Osteoblast (primary cell): ENCODE results near the gene MAP2K3. TPM values are rescaled to one million over a fixed set of nuclear protein-coding genes. Genes with fewer than 3 reads are reported as not detected.

Source experiments
- DNase-seq: peaks from one replicate; pipeline ENCODE4 v3.0.0; 2011; ENCODE audit warnings: low spot score, mixed read lengths; ENCODE audit not compliant: insufficient read length; ENCODE audit errors: missing footprints
- H2AFZ ChIP-seq: 2 replicates; pipeline ENCODE4 v1.6.0; 2011; ENCODE audit warnings: mild to moderate bottlenecking, low read length
- H3K27ac ChIP-seq: 2 replicates; pipeline ENCODE4 v1.5.1; 2011; ENCODE audit warnings: mild to moderate bottlenecking, low read depth, low read length, moderate library complexity
- H3K27me3 ChIP-seq: 2 replicates; pipeline ENCODE4 v1.6.0; 2012; ENCODE audit warnings: mild to moderate bottlenecking, control low read depth, inconsistent platforms, low read length, moderate library complexity; ENCODE audit not compliant: insufficient read depth
- H3K36me3 ChIP-seq: 2 replicates; pipeline ENCODE4 v1.5.1; 2011; ENCODE audit warnings: mild to moderate bottlenecking, low read length, control low read depth, moderate library complexity; ENCODE audit not compliant: insufficient read depth
- H3K4me1 ChIP-seq: 2 replicates; pipeline ENCODE4 v1.5.1; 2011; ENCODE audit warnings: mild to moderate bottlenecking, low read length, control low read depth, moderate library complexity; ENCODE audit not compliant: insufficient read depth
- H3K4me2 ChIP-seq: 2 replicates; pipeline ENCODE4 v1.6.0; 2011; ENCODE audit warnings: mild to moderate bottlenecking, low read length; ENCODE audit not compliant: insufficient read depth
- H3K4me3 ChIP-seq: fragments of 200-600 bp; sonication (generic); 3 replicates; pipeline ENCODE4 v1.5.1; 2012; ENCODE audit warnings: mild to moderate bottlenecking, low read length, inconsistent platforms; ENCODE audit not compliant: insufficient read depth
- H3K79me2 ChIP-seq: 2 replicates; pipeline ENCODE4 v1.6.0; 2012; ENCODE audit warnings: mild to moderate bottlenecking, low read length, control low read depth, inconsistent platforms; ENCODE audit not compliant: insufficient read depth
- H3K9me3 ChIP-seq: 2 replicates; pipeline ENCODE4 v1.5.1; 2011; ENCODE audit warnings: low read depth, low read length, control low read depth
- H4K20me1 ChIP-seq: 2 replicates; pipeline ENCODE4 v1.6.0; 2012; ENCODE audit warnings: mild to moderate bottlenecking, low read length, control low read depth; ENCODE audit not compliant: insufficient read depth
- total RNA-seq: library from RNA; depleted of rRNA; stranded (reverse); fragments of >200 nt; gene quantifications from 2 replicates; pipeline ENCODE4 v1.2.3, GENCODE V29; 2012
- TF ChIP-seq, protein P1 (sequence below): IDR thresholded peaks from 2 replicates; pipeline ENCODE4 v1.5.1; 2011; ENCODE audit warnings: mild to moderate bottlenecking, low read depth, low read length, moderate library complexity; ENCODE audit errors: extremely low read depth

MAP2K3 gene
- total RNA-seq, 1 donor: 27.5 TPM

DNA sequence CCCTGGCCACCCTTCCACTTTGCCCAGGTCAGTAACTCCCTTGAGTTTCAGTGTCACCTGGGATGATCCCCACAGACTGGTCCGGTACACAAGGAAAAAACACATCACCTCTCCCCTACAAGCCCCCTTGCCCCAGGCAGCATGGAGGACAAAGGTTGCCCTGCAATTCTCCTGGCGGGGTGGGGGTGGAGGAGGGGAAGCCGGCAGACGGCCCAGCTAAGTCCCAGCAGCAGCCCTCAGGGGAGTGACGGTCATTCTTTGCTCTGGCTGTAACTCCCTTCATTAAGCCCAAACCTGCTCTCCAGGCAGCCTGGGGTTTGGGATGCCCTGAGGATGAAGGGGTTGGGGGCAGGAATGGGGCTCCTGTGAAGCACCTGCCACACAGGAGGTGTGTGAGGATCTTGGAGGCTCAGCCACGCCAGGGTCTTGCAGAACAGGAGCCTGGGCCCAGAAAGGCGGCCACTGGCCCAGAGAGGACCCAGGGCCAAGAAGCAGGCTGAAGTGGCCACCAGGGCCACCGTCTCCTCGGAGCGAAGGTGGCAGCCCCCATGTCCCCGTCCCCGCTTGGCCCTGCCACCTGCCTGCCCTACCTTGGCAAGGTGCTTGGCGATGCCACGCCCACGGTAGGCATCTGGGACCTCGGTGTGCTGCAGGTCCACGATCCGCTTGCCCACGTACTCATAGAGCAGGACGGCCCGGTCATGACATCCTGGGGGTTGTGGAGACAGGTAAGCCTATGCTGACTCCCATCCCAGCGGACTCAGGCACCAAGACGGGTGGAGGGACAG is 40.8 kb upstream of the MAP2K3 start:
- H3K79me2 ChIP-seq: no peaks in the 10 kb centered on the region
- TF ChIP-seq, protein P1, sequence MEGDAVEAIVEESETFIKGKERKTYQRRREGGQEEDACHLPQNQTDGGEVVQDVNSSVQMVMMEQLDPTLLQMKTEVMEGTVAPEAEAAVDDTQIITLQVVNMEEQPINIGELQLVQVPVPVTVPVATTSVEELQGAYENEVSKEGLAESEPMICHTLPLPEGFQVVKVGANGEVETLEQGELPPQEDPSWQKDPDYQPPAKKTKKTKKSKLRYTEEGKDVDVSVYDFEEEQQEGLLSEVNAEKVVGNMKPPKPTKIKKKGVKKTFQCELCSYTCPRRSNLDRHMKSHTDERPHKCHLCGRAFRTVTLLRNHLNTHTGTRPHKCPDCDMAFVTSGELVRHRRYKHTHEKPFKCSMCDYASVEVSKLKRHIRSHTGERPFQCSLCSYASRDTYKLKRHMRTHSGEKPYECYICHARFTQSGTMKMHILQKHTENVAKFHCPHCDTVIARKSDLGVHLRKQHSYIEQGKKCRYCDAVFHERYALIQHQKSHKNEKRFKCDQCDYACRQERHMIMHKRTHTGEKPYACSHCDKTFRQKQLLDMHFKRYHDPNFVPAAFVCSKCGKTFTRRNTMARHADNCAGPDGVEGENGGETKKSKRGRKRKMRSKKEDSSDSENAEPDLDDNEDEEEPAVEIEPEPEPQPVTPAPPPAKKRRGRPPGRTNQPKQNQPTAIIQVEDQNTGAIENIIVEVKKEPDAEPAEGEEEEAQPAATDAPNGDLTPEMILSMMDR: no peak
- peaks cover 25% of the 10 kb centered on the region for H4K20me1 ChIP-seq
- H2AFZ ChIP-seq: no peak overlapping the region
- no peak overlapping the region for H3K4me2 ChIP-seq
- peak; percentile 71 for DNase-seq
- H3K27ac ChIP-seq: no peak overlapping the region
- H3K4me3 ChIP-seq: no peak overlapping the region
- H3K27me3 ChIP-seq: no peaks in the 10 kb centered on the region
- H3K9me3 ChIP-seq: no peaks in the 10 kb centered on the region
- no peaks in the 10 kb centered on the region for H3K36me3 ChIP-seq
- no peaks in the 10 kb centered on the region for H3K4me1 ChIP-seq

DNA sequence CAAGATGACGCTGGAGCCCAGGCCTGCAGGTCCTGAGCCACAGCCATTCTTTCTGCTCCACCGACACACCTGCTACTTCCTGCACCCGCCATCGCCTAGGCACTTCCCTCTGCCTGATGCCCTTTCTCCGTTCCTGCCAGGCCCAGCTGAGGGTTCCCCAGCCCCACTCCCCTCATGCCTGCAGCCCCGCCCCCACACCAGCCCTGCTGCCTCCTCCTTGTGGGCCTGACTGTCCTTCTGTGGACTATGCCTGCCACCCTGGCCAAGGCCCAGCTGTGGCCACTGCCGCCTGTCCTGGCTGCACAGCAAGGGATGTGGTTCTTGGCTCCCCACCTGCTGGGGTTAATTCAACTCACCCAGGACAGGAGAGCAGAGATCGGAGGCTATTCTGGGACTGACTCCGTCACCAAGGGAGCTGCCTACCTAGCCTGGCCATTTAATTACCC is 38.8 kb upstream of the MAP2K3 start:
- TF ChIP-seq, protein P1: no peak
- Histone ChIP-seq H3K4me3 (no peak overlapping the region), H2AFZ (no peak overlapping the region), H3K27me3 (no peaks in the 10 kb centered on the region), H4K20me1 (peaks cover 36% of the 10 kb centered on the region), H3K4me2 (no peak overlapping the region), H3K36me3 (no peaks in the 10 kb centered on the region), H3K9me3 (no peaks in the 10 kb centered on the region), H3K27ac (no peak overlapping the region), H3K79me2 (no peaks in the 10 kb centered on the region), H3K4me1 (peaks cover 3% of the 10 kb centered on the region)
- no peak for DNase-seq

DNA sequence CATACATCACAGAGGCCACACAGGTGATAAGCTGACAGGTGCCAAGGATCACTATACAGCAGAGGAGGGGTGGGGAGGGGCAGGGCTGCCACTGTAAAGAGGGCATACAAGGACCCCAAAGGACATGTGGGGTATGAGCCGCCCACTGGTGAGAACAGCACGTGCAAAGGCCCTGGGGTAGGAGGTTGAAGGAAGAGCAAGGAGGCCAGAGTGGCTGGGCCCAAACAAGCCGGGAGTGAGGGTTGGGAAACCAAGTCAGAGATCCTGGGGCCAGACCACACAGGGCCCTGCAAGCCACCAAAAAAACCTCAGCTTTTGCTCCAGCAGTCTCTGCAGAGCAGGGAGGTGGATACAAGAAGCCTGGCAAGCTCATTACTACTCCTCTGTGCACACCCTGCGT is 37.8 kb upstream of the MAP2K3 start:
- Histone ChIP-seq H3K9me3 (no peaks in the 10 kb centered on the region), H2AFZ (no peak overlapping the region), H3K4me2 (no peak overlapping the region), H3K36me3 (no peaks in the 10 kb centered on the region), H4K20me1 (peaks cover 31% of the 10 kb centered on the region), H3K27me3 (no peaks in the 10 kb centered on the region), H3K27ac (no peak overlapping the region), H3K4me3 (no peak overlapping the region), H3K4me1 (peaks cover 12% of the 10 kb centered on the region), H3K79me2 (no peaks in the 10 kb centered on the region)
- DNase-seq: peak; percentile 62
- TF ChIP-seq, protein P1: no peak

DNA sequence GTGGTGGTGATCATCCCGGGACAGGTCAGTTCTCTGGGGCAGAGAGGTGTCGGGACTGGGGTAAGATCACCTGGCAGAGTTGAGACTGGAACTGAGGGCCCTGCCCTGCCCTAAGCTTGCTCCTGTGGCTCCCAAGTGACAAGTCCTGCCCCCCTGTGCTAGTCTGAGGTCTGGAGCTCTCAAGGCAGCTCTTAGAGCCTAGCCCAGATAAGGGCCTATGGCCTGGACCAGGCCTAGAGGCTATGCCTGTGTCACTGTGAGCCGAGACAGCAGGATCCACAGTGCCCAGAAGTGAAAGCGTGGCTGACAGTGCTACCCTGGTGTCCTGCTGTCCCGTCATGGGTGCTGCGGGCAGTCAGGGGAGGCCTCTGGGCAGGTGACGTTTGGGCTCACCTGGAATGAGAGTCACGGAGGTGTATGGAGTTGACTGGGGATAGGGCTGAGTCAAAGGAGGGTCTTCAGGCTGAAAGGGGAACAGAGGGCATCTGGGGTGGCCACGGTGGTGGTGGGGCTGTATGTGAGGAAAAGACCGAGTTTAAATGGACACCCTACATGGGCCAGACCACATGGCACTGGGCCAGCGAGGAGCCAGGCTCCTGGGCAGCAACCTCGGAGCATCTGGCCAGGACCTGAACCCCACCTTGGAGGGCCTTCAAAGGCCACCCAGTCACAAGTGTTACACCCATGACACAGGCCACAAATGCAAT is 36.8 kb upstream of the MAP2K3 start:
- no peak overlapping the region for H2AFZ ChIP-seq
- H3K4me2 ChIP-seq: no peak overlapping the region
- H3K9me3 ChIP-seq: no peaks in the 10 kb centered on the region
- peaks cover 29% of the 10 kb centered on the region for H4K20me1 ChIP-seq
- H3K4me1 ChIP-seq: peaks cover 12% of the 10 kb centered on the region
- TF ChIP-seq, protein P1: no peak
- peak; percentile 65 for DNase-seq
- no peak overlapping the region for H3K27ac ChIP-seq
- H3K36me3 ChIP-seq: no peaks in the 10 kb centered on the region
- H3K4me3 ChIP-seq: no peak overlapping the region
- H3K79me2 ChIP-seq: no peaks in the 10 kb centered on the region
- no peaks in the 10 kb centered on the region for H3K27me3 ChIP-seq
